SK-N-SH (cell line): ENCODE results near the gene AFAP1. TPM values are rescaled to one million over a fixed set of nuclear protein-coding genes. Genes with fewer than 3 reads are reported as not detected.

Experiments
- CTCF ChIA-PET: fragments of 300-600, 350-600 bp; formaldehyde crosslinking; extraction: SDS; loops from one replicate; lab custom pipeline; 2021; lab: Yijun Ruan, JAX
- POLR2A ChIA-PET: fragments of 350-600 bp; sonication (Branson Sonifier 250); formaldehyde crosslinking; extraction: SDS; loops from one replicate; lab custom pipeline; 2020; ENCODE audit warnings: antibody characterized with exemption, inconsistent platforms; lab: Yijun Ruan, JAX
- DNase-seq: peaks from one replicate; pipeline ENCODE4 v3.0.0; 2012
- H2AFZ ChIP-seq: fragments of 200-600 bp; sonication (generic); 2 replicates; pipeline ENCODE4 v1.8.1; 2016; ENCODE audit warnings: antibody characterized with exemption, mild to moderate bottlenecking, low read depth
- H3F3A ChIP-seq: fragments of 200-600 bp; sonication (generic); replicated peaks from 2 replicates; pipeline ENCODE3; 2016; ENCODE audit warnings: antibody characterized with exemption, mild to moderate bottlenecking; ENCODE audit not compliant: insufficient read depth
- H3K27ac ChIP-seq, 2 experiments: fragments of 200-500 bp in 1 of 2; fragments of 200-600 bp in 1 of 2; sonication (Bioruptor generic) in 1 of 2; sonication (generic), shearing (Covaris generic) in 1 of 2; 2 replicates each; pipeline versions ENCODE4 v1.5.1 to v1.6.1; 2014 to 2016; ENCODE audit warnings: low read depth in 2 of 2, inconsistent platforms in 1 of 2, low read length in 1 of 2, mild to moderate bottlenecking in 1 of 2, mixed read lengths in 1 of 2
- H3K27me3 ChIP-seq: fragments of 200-600 bp; sonication (generic), shearing (Covaris generic); 2 replicates; pipeline ENCODE4 v1.6.1; 2016; ENCODE audit warnings: mixed run types; ENCODE audit not compliant: insufficient read depth
- H3K36me3 ChIP-seq, 2 experiments: fragments of 200-500 bp in 1 of 2; fragments of 200-600 bp in 1 of 2; sonication (Bioruptor generic) in 1 of 2; sonication (generic) in 1 of 2; replicated peaks in 1 of 2; 2 replicates each; pipeline versions ENCODE3 to v1.5.1; 2014 to 2016; ENCODE audit warnings: low read length in 1 of 2, mild to moderate bottlenecking in 1 of 2; ENCODE audit not compliant: insufficient read depth in 2 of 2, control insufficient read depth in 1 of 2
- H3K4me1 ChIP-seq, 2 experiments: fragments of 200-500 bp in 1 of 2; fragments of 200-600 bp in 1 of 2; sonication (Bioruptor generic) in 1 of 2; sonication (generic), shearing (Covaris generic) in 1 of 2; 2 replicates each; pipeline versions ENCODE4 v1.5.1 to v1.6.1; 2014 to 2016; ENCODE audit warnings: low read depth in 1 of 2, low read length in 1 of 2, mixed run types in 1 of 2; ENCODE audit not compliant: insufficient read depth in 2 of 2, control insufficient read depth in 1 of 2
- H3K4me2 ChIP-seq: fragments of 200-600 bp; sonication (generic), shearing (Covaris generic); 2 replicates; pipeline ENCODE4 v1.6.1; 2017; ENCODE audit warnings: mixed run types
- H3K4me3 ChIP-seq, 2 experiments: fragments of 200-500 bp in 1 of 2; fragments of 200-600 bp in 1 of 2; sonication (Bioruptor generic) in 1 of 2; sonication (generic), shearing (Covaris generic) in 1 of 2; 2 replicates each; pipeline versions ENCODE4 v1.5.1 to v1.8.1; 2014 to 2016; ENCODE audit warnings: low read depth in 2 of 2, inconsistent platforms in 1 of 2, low read length in 1 of 2, mild to moderate bottlenecking in 1 of 2, mixed read lengths in 1 of 2, moderate library complexity in 1 of 2
- H3K79me2 ChIP-seq: fragments of 200-600 bp; sonication (generic); 2 replicates; pipeline ENCODE4 v1.8.1; 2017; ENCODE audit warnings: mild to moderate bottlenecking; ENCODE audit not compliant: insufficient read depth
- H3K9ac ChIP-seq: fragments of 200-600 bp; sonication (generic); 2 replicates; pipeline ENCODE4 v1.6.1; 2017; ENCODE audit warnings: mixed run types
- H3K9me2 ChIP-seq: fragments of 200-600 bp; sonication (generic); 2 replicates; pipeline ENCODE4 v1.6.1; 2017; ENCODE audit warnings: mixed run types
- H3K9me3 ChIP-seq: fragments of 200-600 bp; sonication (generic); 2 replicates; pipeline ENCODE4 v1.6.1; 2017; ENCODE audit warnings: mixed run types, mild to moderate bottlenecking, moderate library complexity
- H4K20me1 ChIP-seq: fragments of 200-600 bp; sonication (generic); 2 replicates; pipeline ENCODE4 v1.6.1; 2017; ENCODE audit warnings: mild to moderate bottlenecking, mixed run types; ENCODE audit not compliant: insufficient read depth
- CTCF ChIP-seq: fragments of 200-600 bp; sonication (generic); IDR thresholded peaks from 2 replicates; pipeline ENCODE4 v1.6.1; 2017; ENCODE audit warnings: antibody characterized with exemption, mild to moderate bottlenecking, moderate library complexity
- ELF1 ChIP-seq: IDR thresholded peaks from 2 replicates; pipeline ENCODE4 v1.4.0; 2012
- EZH2phosphoT487 ChIP-seq: fragments of 200-600 bp; sonication (generic); IDR thresholded peaks from 2 replicates; pipeline ENCODE4 v1.6.1; 2017; ENCODE audit warnings: low read depth, mixed run types, mild to moderate bottlenecking, antibody characterized with exemption, moderate library complexity, borderline replicate concordance
- FOSL2 ChIP-seq: IDR thresholded peaks from 2 replicates; pipeline ENCODE4 v1.4.0; 2012; ENCODE audit warnings: low read depth, mild to moderate bottlenecking, moderate library complexity, borderline replicate concordance
- FOXM1 ChIP-seq: IDR thresholded peaks from 2 replicates; pipeline ENCODE4 v1.4.0; 2012; ENCODE audit warnings: low read depth, mild to moderate bottlenecking
- IRF3 ChIP-seq: fragments of 150-350 bp; IDR thresholded peaks from 2 replicates; pipeline ENCODE4 v1.6.1; 2016; ENCODE audit warnings: mild to moderate bottlenecking, low read depth, low read length
- JUND ChIP-seq: IDR thresholded peaks from 2 replicates; pipeline ENCODE4 v1.4.0; 2012
- MAX ChIP-seq: IDR thresholded peaks from 2 replicates; pipeline ENCODE4 v1.4.0; 2012; ENCODE audit warnings: low read depth
- MEF2A ChIP-seq: IDR thresholded peaks from 2 replicates; pipeline ENCODE4 v1.4.0; 2012; ENCODE audit warnings: low read depth, borderline replicate concordance
- MXI1 ChIP-seq: IDR thresholded peaks from 2 replicates; pipeline ENCODE4 v1.6.1; 2012; ENCODE audit warnings: mild to moderate bottlenecking, low read depth, low read length, improper control_type of control experiment
- NRF1 ChIP-seq: IDR thresholded peaks from 2 replicates; pipeline ENCODE4 v1.6.1; 2012; ENCODE audit warnings: low read depth, mild to moderate bottlenecking, low read length
- PBX3 ChIP-seq: IDR thresholded peaks from 2 replicates; pipeline ENCODE4; 2012
- POLR2AphosphoS5 ChIP-seq: IDR thresholded peaks from 2 replicates; pipeline ENCODE4 v1.6.1; 2012; ENCODE audit warnings: low read depth, low read length
- RAD21 ChIP-seq: IDR thresholded peaks from 2 replicates; pipeline ENCODE4 v1.6.1; 2012; ENCODE audit warnings: mild to moderate bottlenecking, low read length
- RCOR1 ChIP-seq: fragments of 150-350 bp; IDR thresholded peaks from 2 replicates; pipeline ENCODE4 v1.6.1; 2017; ENCODE audit warnings: antibody characterized with exemption, low read length
- RXRA ChIP-seq: IDR thresholded peaks from 2 replicates; pipeline ENCODE4 v1.4.0; 2012; ENCODE audit warnings: low read depth, mild to moderate bottlenecking, borderline replicate concordance
- SIN3A ChIP-seq: IDR thresholded peaks from 2 replicates; pipeline ENCODE4 v1.6.1; 2012; ENCODE audit warnings: low read depth, mild to moderate bottlenecking, low read length, moderate library complexity, borderline replicate concordance
- SMC3 ChIP-seq: IDR thresholded peaks from 2 replicates; pipeline ENCODE4 v1.6.1; 2012; ENCODE audit warnings: low read depth, low read length, improper control_type of control experiment
- TAF1 ChIP-seq: IDR thresholded peaks from 2 replicates; pipeline ENCODE4 v1.6.1; 2012; ENCODE audit warnings: low read depth, mild to moderate bottlenecking, low read length, moderate library complexity, borderline replicate concordance
- TCF12 ChIP-seq: IDR thresholded peaks from 2 replicates; pipeline ENCODE4 v1.4.0; 2012
- TEAD4 ChIP-seq: IDR thresholded peaks from 2 replicates; pipeline ENCODE4 v1.4.0; 2012; ENCODE audit warnings: mild to moderate bottlenecking, borderline replicate concordance; ENCODE audit not compliant: insufficient read depth
- USF1 ChIP-seq: IDR thresholded peaks from 2 replicates; pipeline ENCODE4 v1.4.0; 2012; ENCODE audit warnings: low read depth, borderline replicate concordance
- USF2 ChIP-seq: fragments of 150-350 bp; IDR thresholded peaks from 2 replicates; pipeline ENCODE4 v1.6.1; 2017; ENCODE audit warnings: antibody characterized with exemption, low read length, low read depth, borderline replicate concordance
- ZBTB33 ChIP-seq: IDR thresholded peaks from 2 replicates; pipeline ENCODE4 v1.4.0; 2012; ENCODE audit warnings: low read depth, borderline replicate concordance
- whole genome bisulfite sequencing: methylation state at CpG from one replicate; pipeline ENCODE4 v1.1.6; 2017; ENCODE audit warnings: low lambda C conversion rate; 5-methylcytosine and 5-hydroxymethylcytosine counted together
- polyA plus RNA-seq, 3 experiments: library from polyadenylated mRNA; depleted of rRNA; stranded (reverse); fragments of >200 nt; gene quantifications; 2 replicates each; pipeline ENCODE4 v1.2.3, GENCODE V29; 2012

The AFAP1 gene
- polyA plus RNA-seq, 1 of the 3 experiments (the other 2 are of a cell fraction), result 67.9 TPM

GRCh38 chr4:7815562-7815961 lies 124.1 kb downstream of the AFAP1 start:
- no peaks in the 10 kb centered on the region for H3K9me3 ChIP-seq
- H4K20me1 ChIP-seq, result no peaks in the 10 kb centered on the region
- peak overlapping the region; percentile 24 to 99; a peak in 3 of 4 replicates for H3K27ac ChIP-seq
- H2AFZ ChIP-seq, result no peak overlapping the region
- 71% methylated on average over 6 of the region's 6 CpGs for WGBS
- no peaks in the 10 kb centered on the region for H3K9me2 ChIP-seq
- H3K36me3 ChIP-seq, result peaks cover 78 to 84% of the 10 kb centered on the region in 2 experiments
- H3K9ac ChIP-seq, result no peak overlapping the region
- no peak overlapping the region for H3K4me3 ChIP-seq
- peak; percentile 31; the same call in 1 of the 2 replicates for TF ChIP-seq PBX3
- TF ChIP-seq USF1, result no peak
- TF ChIP-seq MAX, result no peak
- no peak for TF ChIP-seq TEAD4
- no peak for TF ChIP-seq RCOR1
- TF ChIP-seq ZBTB33, result no peak
- TF ChIP-seq FOSL2, result 0 out of 2 replicates have a peak, but pooled peaks have one; percentile 12
- TF ChIP-seq ELF1, result no peak
- no peak for TF ChIP-seq POLR2AphosphoS5
- no peak for TF ChIP-seq RAD21
- no peak for TF ChIP-seq JUND
- TF ChIP-seq CTCF, result no peak
- TF ChIP-seq IRF3, result no peak
- 0 out of 2 replicates have a peak, but pooled peaks have one; percentile 21 for TF ChIP-seq TCF12
- no peak for TF ChIP-seq EZH2phosphoT487
- no peak for TF ChIP-seq RXRA
- no peak for TF ChIP-seq FOXM1
- no peak for TF ChIP-seq USF2
- no peak for TF ChIP-seq SIN3A
- TF ChIP-seq MEF2A, result no peak
- no peak for TF ChIP-seq TAF1
- TF ChIP-seq NRF1, result no peak
- TF ChIP-seq MXI1, result no peak
- TF ChIP-seq SMC3, result no peak
- peaks cover 99% of the 10 kb centered on the region for H3K79me2 ChIP-seq
- H3K27me3 ChIP-seq, result no peaks in the 10 kb centered on the region
- ChIA-PET CTCF (interaction anchor here (0.8 to 17.8 kb wide), 5 partner anchors 10 to 113 kb away, joined by 3 to 228 read pairs (median 5); no protein-coding TSS in a partner anchor), POLR2A (no interaction called here)
- no peak for DNase-seq
- no peak overlapping the region for H3K4me2 ChIP-seq
- H3K4me1 ChIP-seq, result peaks cover 20 to 76% of the 10 kb centered on the region in 2 experiments
- H3F3A ChIP-seq, result peaks cover 46% of the 10 kb centered on the region
